ENCODE results near the gene CNTNAP4. TPM values are rescaled to one million over a fixed set of nuclear protein-coding genes. Genes with fewer than 3 reads are reported as not detected.

Gene CNTNAP4
- total and polyA plus RNA-seq, 2 of the 8 experiments (the other 6 are each of a cell fraction or from before 2014, with no cell fraction given) = not detected

DNA sequence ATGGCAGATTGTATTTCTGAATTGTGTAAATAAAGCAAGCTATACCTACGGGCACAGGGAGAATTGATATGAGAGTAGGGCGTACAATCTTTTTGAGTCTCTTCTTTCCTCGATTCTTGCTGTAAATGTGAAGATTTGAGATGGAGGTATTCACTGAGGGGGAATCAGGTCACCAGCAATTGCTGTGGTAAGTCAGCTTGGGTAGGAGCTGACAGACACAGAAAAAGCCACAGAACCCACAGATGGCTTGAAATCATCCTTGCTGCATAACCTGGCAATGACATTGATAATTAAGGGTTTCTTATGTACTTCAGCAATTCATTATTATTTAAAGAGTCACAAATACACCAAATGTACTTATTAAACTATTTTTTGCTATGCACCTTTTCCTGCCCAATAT lies 164.2 kb downstream of the CNTNAP4 start:
- H3K23ac ChIP-seq (ENCODE audit: insufficient read length) = no peak overlapping the region
- no peak overlapping the region for H3K4me2 ChIP-seq (ENCODE audit: insufficient read depth in 1 of 2, low read depth in 2 of 2, low read length in 2 of 2)
- ChIA-PET CTCF (ENCODE audit: partially characterized antibody) (no interaction called here), POLR2A (ENCODE audit: partially characterized antibody) (no interaction called here)
- H3K4me1 ChIP-seq (replicated peaks in 1 of 4; ENCODE audit: control insufficient read depth in 3 of 4, insufficient read depth in 4 of 4, low read length in 3 of 4) = no peaks in the 10 kb centered on the region
- no peak for DNase-seq (ENCODE audit: low read depth in 1 of 2, low spot score in 2 of 2)
- no peak overlapping the region for H2BK12ac ChIP-seq (ENCODE audit: low read depth, low read length)
- H2BK15ac ChIP-seq (ENCODE audit: low read length) = no peak overlapping the region
- no peak overlapping the region for H2BK120ac ChIP-seq (replicated peaks; ENCODE audit: low read depth, low read length)
- no peak overlapping the region for H2BK20ac ChIP-seq (ENCODE audit: low read length)
- H3K79me1 ChIP-seq (ENCODE audit: low read depth, low read length) = no peaks in the 10 kb centered on the region
- H4K91ac ChIP-seq (replicated peaks; ENCODE audit: insufficient read length, low read length) = no peak overlapping the region
- H3K9ac ChIP-seq (replicated peaks in 1 of 4; ENCODE audit: extremely low read depth in 1 of 4, low read depth in 3 of 4, low read length in 3 of 4) = no peak overlapping the region
- H2AFZ ChIP-seq (ENCODE audit: low read length) = no peak overlapping the region
- H3K23me2 ChIP-seq (ENCODE audit: low read depth, low read length) = no peaks in the 10 kb centered on the region
- no peak for FAIRE-seq
- no peak overlapping the region for H3K14ac ChIP-seq (ENCODE audit: insufficient read length)
- no peak overlapping the region for H3K4ac ChIP-seq (replicated peaks; ENCODE audit: insufficient read length, low read depth, low read length)
- H3K27me3 ChIP-seq (replicated peaks in 1 of 4; ENCODE audit: control insufficient read depth in 3 of 4, extremely low read depth in 1 of 4, insufficient read depth in 3 of 4, low read length in 3 of 4) = no peaks in the 10 kb centered on the region
- TF ChIP-seq RNF2 (IDR thresholded peaks at IDR 0.05; ENCODE audit: borderline replicate concordance, low read depth, low read length, missing control alignments, poor library complexity, severe bottlenecking) (no peak), CBX8 (IDR thresholded peaks at IDR 0.05; ENCODE audit: borderline replicate concordance, low read depth, low read length) (no peak), HDAC2 (IDR thresholded peaks at IDR 0.05; ENCODE audit: borderline replicate concordance in 1 of 2, low read depth in 2 of 2, low read length in 2 of 2) (no peak), EP300 (IDR thresholded peaks at IDR 0.05; ENCODE audit: borderline replicate concordance in 1 of 2, low read depth in 2 of 2, low read length in 2 of 2) (no peak), JUN (IDR thresholded peaks at IDR 0.05; ENCODE audit: low read depth, low read length) (no peak), SP4 (IDR thresholded peaks at IDR 0.05; ENCODE audit: low read length) (no peak), RXRA (IDR thresholded peaks at IDR 0.05; ENCODE audit: insufficient read depth, low read depth, low read length) (no peak)
- no peak overlapping the region for H2AK5ac ChIP-seq (ENCODE audit: low read depth, low read length)
- no peak overlapping the region for H4K5ac ChIP-seq (ENCODE audit: insufficient read length, low read depth, low read length)
- no peaks in the 10 kb centered on the region for H3K36me3 ChIP-seq (ENCODE audit: control insufficient read depth in 2 of 4, insufficient read depth in 4 of 4, low read length in 3 of 4)
- no peaks in the 10 kb centered on the region for H3K79me2 ChIP-seq (ENCODE audit: control insufficient read depth in 1 of 2, insufficient read depth in 2 of 2, low read length in 2 of 2)
- H3K27ac ChIP-seq (ENCODE audit: low read depth, low read length) = no peak overlapping the region
- H2BK5ac ChIP-seq (ENCODE audit: low read depth, low read length) = no peak overlapping the region
- H3K18ac ChIP-seq (ENCODE audit: extremely low read depth, low read length) = no peak overlapping the region
- no peak overlapping the region for H4K8ac ChIP-seq (ENCODE audit: extremely low read depth, insufficient read depth, low read length)
- 94% methylated on average over 3 of the region's 3 CpGs; no CpG with 5 or more reads in 1 of the 2 experiments for WGBS, 2 experiments (ENCODE audit: extremely low coverage in 1 of 2, insufficient coverage in 1 of 2, insufficient read length in 1 of 2, insufficient replicate concordance in 2 of 2, low coverage in 1 of 2, low lambda C conversion rate in 2 of 2, missing lambda C conversion rate in 1 of 2)
- no peak overlapping the region for H3K56ac ChIP-seq (replicated peaks; ENCODE audit: insufficient read length, low read depth, low read length)
- no peaks in the 10 kb centered on the region for H4K20me1 ChIP-seq (replicated peaks in 1 of 2; ENCODE audit: control insufficient read depth in 1 of 2, insufficient read depth in 2 of 2, low read length in 2 of 2)
- H3K4me3 ChIP-seq (ENCODE audit: extremely low read depth in 1 of 4, insufficient read depth in 2 of 4, low read depth in 3 of 4, low read length in 4 of 4) = no peak overlapping the region
- H3K9me3 ChIP-seq (ENCODE audit: insufficient read depth in 2 of 2, low read depth in 1 of 2, low read length in 1 of 2) = no peaks in the 10 kb centered on the region
